Lung (tissue), 12 donors: ENCODE data around the gene NRG2. TPM values are rescaled to one million over a fixed set of nuclear protein-coding genes. Genes with fewer than 3 reads are reported as not detected.
A peak's percentile ranks its signal among the peaks of the same experiment; 100 is the strongest.

Source experiments
- ATAC-seq: fragments of 200-7000 bp; cut with Tn5 transposase; one replicate; pipeline ENCODE4 v1.9.1; 2020; ENCODE audit warnings: moderate number of reproducible peaks; ENCODE audit not compliant: insufficient read depth, low FRiP score
- DNase-seq, 3 donors: peaks; one replicate each; pipeline ENCODE4 v3.0.0-alpha.2; 2013 to 2017
- H3K27ac ChIP-seq, 2 donors: one replicate each; pipeline ENCODE4 v1.5.1; 2013; ENCODE audit warnings: mild to moderate bottlenecking in 2 of 2, moderate library complexity in 2 of 2, control low read depth in 1 of 2, inconsistent platforms in 1 of 2, low read depth in 1 of 2, low read length in 1 of 2
- H3K27me3 ChIP-seq, 3 donors: one replicate each; pipeline ENCODE4 v1.5.1; 2013; ENCODE audit warnings: low read length in 2 of 3; ENCODE audit not compliant: control insufficient read depth in 3 of 3, insufficient read depth in 3 of 3
- H3K36me3 ChIP-seq, 4 donors: one replicate each; pipeline ENCODE4 v1.5.1; 2013; ENCODE audit warnings: low read length in 4 of 4, mild to moderate bottlenecking in 1 of 4, moderate library complexity in 1 of 4; ENCODE audit not compliant: control insufficient read depth in 4 of 4, insufficient read depth in 4 of 4
- H3K4me1 ChIP-seq, 5 donors: one replicate each; pipeline ENCODE4 v1.5.1; 2013; ENCODE audit warnings: low read length in 5 of 5, mild to moderate bottlenecking in 2 of 5, moderate library complexity in 1 of 5; ENCODE audit not compliant: control insufficient read depth in 5 of 5, insufficient read depth in 5 of 5
- H3K4me3 ChIP-seq: one replicate; pipeline ENCODE4 v1.5.1; 2013; ENCODE audit warnings: mild to moderate bottlenecking, control low read depth, moderate library complexity
- H3K9ac ChIP-seq, 2 donors: one replicate each; pipeline ENCODE4 v1.5.1; 2013; ENCODE audit warnings: low read length in 2 of 2, control low read depth in 1 of 2; ENCODE audit not compliant: insufficient read depth in 1 of 2
- H3K9me3 ChIP-seq, 4 donors: one replicate each; pipeline ENCODE4 v1.5.1; 2013; ENCODE audit warnings: low read length in 3 of 4, mild to moderate bottlenecking in 1 of 4, moderate library complexity in 1 of 4; ENCODE audit not compliant: control insufficient read depth in 4 of 4, insufficient read depth in 3 of 4
- CTCF ChIP-seq: IDR thresholded peaks from 2 replicates; pipeline ENCODE4 v1.5.1; 2012; ENCODE audit warnings: mild to moderate bottlenecking; ENCODE audit errors: control extremely low read depth, extremely low read depth
- WGBS, 2 donors: extraction: QIAGEN DNeasy Blood & Tissue Kit; methylation state at CpG; one replicate each; pipeline ENCODE4 v1.1.7; 2013; 5-methylcytosine and 5-hydroxymethylcytosine counted together
- polyA plus RNA-seq, 2 donors: library from polyadenylated mRNA; stranded (reverse); fragments of 200-250 nt; gene quantifications; one replicate each; pipeline ENCODE4 v1.2.1, GENCODE V29; 2013
- total RNA-seq, 2 donors: library from RNA; depleted of rRNA in 1 of 2; stranded (reverse); fragments of >200 nt in 1 of 2; gene quantifications; one replicate each; pipeline ENCODE4 v1.2.1, GENCODE V29; 2014 to 2021
- donor health status: control.
- donor health status: control.
- donor health status: Bipolar disorder and iron deficiency.
- donor health status: healthy.
- donor health status: DM: yes; HTN: yes; CAD: no.

Gene NRG2
- total and polyA plus RNA-seq, 4 donors: 0.41 to 3.0 (median 1.0) TPM

- Histone ChIP-seq H3K9me3 (peaks cover 0 to 6% (median 0%) of the 10 kb centered on the region in 4 donors), H3K4me3 (no peak overlapping the region), H3K4me1 (peaks cover 0 to 7% (median 0%) of the 10 kb centered on the region in 5 donors), H3K27me3 (peaks cover 0 to 3% (median 0%) of the 10 kb centered on the region in 3 donors), H3K27ac (no peak overlapping the region), H3K9ac (no peak overlapping the region), H3K36me3 (no peaks in the 10 kb centered on the region)
- WGBS, 2 donors: 81 to 96% methylated on average over 1 of the region's 1 CpG
- no peak for TF ChIP-seq CTCF
- DNase-seq (no peak), ATAC-seq (no peak)
Measured at GRCh38 chr5:140013536-140013935, 29.6 kb downstream of the NRG2 start.

GRCh38 chr5:140012443-140012842 lies 30.7 kb downstream of the NRG2 start:
- no peak for ATAC-seq

GRCh38 chr5:140011297-140011802 lies 31.7 kb downstream of the NRG2 start:
- H3K4me3 ChIP-seq: no peak overlapping the region
- peaks cover 0 to 4% (median 0%) of the 10 kb centered on the region in 5 donors for H3K4me1 ChIP-seq
- H3K27ac ChIP-seq: peak overlapping the region in 1 of 2 donors; percentile 82
- TF ChIP-seq CTCF: no peak
- no peak for ATAC-seq
- H3K36me3 ChIP-seq: no peaks in the 10 kb centered on the region
- H3K9ac ChIP-seq: no peak overlapping the region
- WGBS, 2 donors: 78 to 85% methylated on average over 3 of the region's 3 CpGs
- no peaks in the 10 kb centered on the region for H3K9me3 ChIP-seq
- H3K27me3 ChIP-seq: peaks cover 0 to 3% (median 0%) of the 10 kb centered on the region in 3 donors
- no peak for DNase-seq

More at GRCh38 chr5:140012443-140012842, 30.7 kb downstream of the NRG2 start:
- TF ChIP-seq CTCF: no peak
- no peaks in the 10 kb centered on the region for H3K36me3 ChIP-seq
- H3K27ac ChIP-seq: no peak overlapping the region
- peaks cover 0 to 5% (median 0%) of the 10 kb centered on the region in 5 donors for H3K4me1 ChIP-seq
- no peak overlapping the region for H3K9ac ChIP-seq
- no peak overlapping the region for H3K4me3 ChIP-seq
- peaks cover 0 to 2% (median 0%) of the 10 kb centered on the region in 4 donors for H3K9me3 ChIP-seq
- peaks cover 0 to 3% (median 0%) of the 10 kb centered on the region in 3 donors for H3K27me3 ChIP-seq
- DNase-seq: no peak
- WGBS, 2 donors: 86 to 90% methylated on average over 1 of the region's 1 CpG

GRCh38 chr5:140010798-140011197 lies 32.3 kb downstream of the NRG2 start:
- no peak for ATAC-seq

More at GRCh38 chr5:140010798-140011197, 32.3 kb downstream of the NRG2 start:
- 85 to 93% methylated on average over 3 of the region's 3 CpGs for WGBS, 2 donors
- H3K9me3 ChIP-seq: no peaks in the 10 kb centered on the region
- H3K27me3 ChIP-seq: peaks cover 0 to 3% (median 3%) of the 10 kb centered on the region in 3 donors
- H3K4me3 ChIP-seq: no peak overlapping the region
- TF ChIP-seq CTCF: no peak
- no peak overlapping the region for H3K9ac ChIP-seq
- no peak for DNase-seq
- no peaks in the 10 kb centered on the region for H3K36me3 ChIP-seq
- H3K4me1 ChIP-seq: peaks cover 0 to 4% (median 0%) of the 10 kb centered on the region in 5 donors
- peak overlapping the region in 1 of 2 donors; percentile 82 for H3K27ac ChIP-seq
